Keratinocyte (primary cell): Measurements from ENCODE around the gene NKAPD1. TPM values are rescaled to one million over a fixed set of nuclear protein-coding genes. Genes with fewer than 3 reads are reported as not detected.

Experiments
- DNase-seq: peaks from one replicate; pipeline ENCODE4 v3.0.0-alpha.2; 2011; ENCODE audit warnings: low read depth, missing footprints, low spot score
- FAIRE-seq: peaks from 2 replicates; lab custom pipeline; 2011; peaks lifted over from hg19 to GRCh38; lab: Jason Lieb, UNC
- H2AFZ ChIP-seq: 2 replicates; pipeline ENCODE4 v1.6.0; 2012; ENCODE audit warnings: low read length, control low read depth, inconsistent platforms; ENCODE audit not compliant: control insufficient read depth
- H3K27ac ChIP-seq: 2 replicates; pipeline ENCODE4 v1.5.1; 2011; ENCODE audit warnings: low read length; ENCODE audit not compliant: control insufficient read depth, insufficient read depth
- H3K27me3 ChIP-seq: 3 replicates; pipeline ENCODE4 v1.6.0; 2011; ENCODE audit warnings: low read length; ENCODE audit not compliant: control insufficient read depth, insufficient read depth; ENCODE audit errors: extremely low read depth
- H3K36me3 ChIP-seq, 2 experiments: 2 replicates in 1 of 2; 3 replicates in 1 of 2; pipeline ENCODE4 v1.5.1; 2011; ENCODE audit warnings: low read length in 2 of 2, mild to moderate bottlenecking in 1 of 2; ENCODE audit not compliant: control insufficient read depth in 2 of 2, insufficient read depth in 2 of 2; ENCODE audit errors: extremely low read depth in 1 of 2
- H3K4me1 ChIP-seq: 3 replicates; pipeline ENCODE4 v1.5.1; 2011; ENCODE audit warnings: low read length; ENCODE audit not compliant: control insufficient read depth, insufficient read depth; ENCODE audit errors: extremely low read depth
- H3K4me2 ChIP-seq: 3 replicates; pipeline ENCODE4 v1.6.0; 2011; ENCODE audit warnings: low read depth, low read length; ENCODE audit not compliant: control insufficient read depth, insufficient read depth; ENCODE audit errors: extremely low read depth
- H3K4me3 ChIP-seq, 3 experiments: fragments of 200-600 bp in 1 of 3; sonication (generic) in 1 of 3; 2 replicates in 2 of 3; 3 replicates in 1 of 3; pipeline ENCODE4 v1.5.1; 2011 to 2016; ENCODE audit warnings: low read length in 3 of 3, mild to moderate bottlenecking in 3 of 3, control low read depth in 2 of 3, inconsistent platforms in 1 of 3, low read depth in 1 of 3, mixed read lengths in 1 of 3, mixed run types in 1 of 3, moderate library complexity in 1 of 3; ENCODE audit not compliant: control insufficient read depth in 2 of 3, insufficient read depth in 2 of 3; ENCODE audit errors: extremely low read depth in 1 of 3
- H3K79me2 ChIP-seq: 2 replicates; pipeline ENCODE4 v1.6.0; 2012; ENCODE audit warnings: low read length; ENCODE audit not compliant: control insufficient read depth, insufficient read depth
- H3K9ac ChIP-seq: 3 replicates; pipeline ENCODE4 v1.6.0; 2011; ENCODE audit warnings: low read length; ENCODE audit not compliant: control insufficient read depth, insufficient read depth; ENCODE audit errors: extremely low read depth
- H3K9me1 ChIP-seq: 3 replicates; pipeline ENCODE4 v1.6.0; 2011; ENCODE audit warnings: low read length; ENCODE audit not compliant: control insufficient read depth, insufficient read depth; ENCODE audit errors: extremely low read depth
- H3K9me3 ChIP-seq: 2 replicates; pipeline ENCODE4 v1.5.1; 2012; ENCODE audit warnings: low read depth, low read length; ENCODE audit not compliant: control insufficient read depth
- H4K20me1 ChIP-seq: 3 replicates; pipeline ENCODE4 v1.6.0; 2011; ENCODE audit warnings: low read length; ENCODE audit not compliant: control insufficient read depth, insufficient read depth; ENCODE audit errors: extremely low read depth
- CTCF ChIP-seq, 3 experiments: IDR thresholded peaks in 1 of 3; conservative IDR thresholded peaks in 1 of 3; optimal IDR thresholded peaks in 1 of 3; 2 replicates in 2 of 3; 3 replicates in 1 of 3; pipeline versions ENCODE3 to v1.5.1; 2011; ENCODE audit warnings: low read length in 3 of 3, mild to moderate bottlenecking in 3 of 3, moderate library complexity in 2 of 3, control low read depth in 1 of 3, inconsistent platforms in 1 of 3; ENCODE audit not compliant: insufficient read depth in 2 of 3; ENCODE audit errors: extremely low read depth in 1 of 3
- EZH2 ChIP-seq: IDR thresholded peaks from one replicate; pipeline ENCODE4 v1.6.1; 2012; ENCODE audit warnings: inconsistent platforms, mild to moderate bottlenecking, low read length, moderate library complexity
- dilution Hi-C: fragments of 300-500 bp; cut with MboI; formaldehyde crosslinking; loops from one replicate; pipeline ENCODE4 v1.7.0; 2020; ENCODE audit warnings: low sequenced_read_pairs; ENCODE audit not compliant: extremely low pct_ligation_motif_present
- polyA plus RNA-seq, 5 experiments: library from polyadenylated mRNA; depleted of rRNA in 3 of 5; stranded (reverse) in 3 of 5; stranded (forward) in 1 of 5; unstranded in 1 of 5; fragments of >200 nt; gene quantifications; 1 replicate in 1 of 5; 2 replicates in 3 of 5; 3 replicates in 1 of 5; pipeline versions ENCODE4 v1.2.1 to v1.2.3, GENCODE V29; 2011 to 2012; ENCODE audit warnings: missing spikeins in 2 of 5, low read depth in 1 of 5, low replicate concordance in 1 of 5

The NKAPD1 gene
- polyA plus RNA-seq, 1 donor (not counting 4 experiments of a cell fraction or from before 2014, with no cell fraction given), result 18.9 TPM

- peak overlapping the region; percentile 97 for H3K9ac ChIP-seq
- no peaks in the 10 kb centered on the region for H3K9me3 ChIP-seq
- H4K20me1 ChIP-seq, result no peaks in the 10 kb centered on the region
- H3K79me2 ChIP-seq, result peaks cover 52% of the 10 kb centered on the region
- H3K4me1 ChIP-seq, result peaks cover 14% of the 10 kb centered on the region
- peaks cover 10 to 38% of the 10 kb centered on the region in 2 experiments for H3K36me3 ChIP-seq
- H3K9me1 ChIP-seq, result no peaks in the 10 kb centered on the region
- H3K4me2 ChIP-seq, result peak overlapping the region; percentile 77
- peak overlapping the region; percentile 97 for H2AFZ ChIP-seq
- peak overlapping the region; percentile 68 to 100 (median 76) for H3K4me3 ChIP-seq
- FAIRE-seq, result no peak
- dilution Hi-C loops, result no loop called here
- no peaks in the 10 kb centered on the region for H3K27me3 ChIP-seq
- no peak for DNase-seq
- TF ChIP-seq CTCF (optimal IDR thresholded peaks at IDR 0.05 in 1 of 3, IDR thresholded peaks at IDR 0.05 in 1 of 3, conservative IDR thresholded peaks at IDR 0.05 in 1 of 3; ENCODE audit: extremely low read depth in 1 of 3, insufficient read depth in 2 of 3, low read length in 3 of 3) (no peak), EZH2 (no peak)
- H3K27ac ChIP-seq, result peak overlapping the region; percentile 95
These were observed 11.8 kb downstream of the NKAPD1 start for GRCh38 chr11:112085822-112086421.

- H3K27ac ChIP-seq, result peak within 1 kb of the TSS; percentile 95
- FAIRE-seq (peak; percentile 49), DNase-seq (peak; percentile 75)
- dilution Hi-C loops, result no loop called here
- no peaks in the 10 kb centered on the region for H3K27me3 ChIP-seq
- no peaks in the 10 kb centered on the region for H3K9me1 ChIP-seq
- peak within 1 kb of the TSS; percentile 68 to 100 (median 76) for H3K4me3 ChIP-seq
- TF ChIP-seq CTCF (optimal IDR thresholded peaks at IDR 0.05 in 1 of 3, IDR thresholded peaks at IDR 0.05 in 1 of 3, conservative IDR thresholded peaks at IDR 0.05 in 1 of 3; ENCODE audit: extremely low read depth in 1 of 3, insufficient read depth in 2 of 3, low read length in 3 of 3), result peak; percentile 23 to 58 (median 28)
- no peak for TF ChIP-seq EZH2
- H3K4me1 ChIP-seq, result peaks cover 14% of the 10 kb centered on the region
- H3K9ac ChIP-seq, result peak within 1 kb of the TSS; percentile 97
- peak within 1 kb of the TSS; percentile 97 for H2AFZ ChIP-seq
- H3K36me3 ChIP-seq, result peaks cover 15 to 43% of the 10 kb centered on the region in 2 experiments
- H3K79me2 ChIP-seq, result peaks cover 52% of the 10 kb centered on the region
- no peaks in the 10 kb centered on the region for H4K20me1 ChIP-seq
- no peaks in the 10 kb centered on the region for H3K9me3 ChIP-seq
- peak within 1 kb of the TSS; percentile 91 for H3K4me2 ChIP-seq
These were observed 12.5 kb downstream of the NKAPD1 start, which contains the start of the genes SDHD and TIMM8B for GRCh38 chr11:112086422-112087191. SDHD (plus strand) TSS chr11:112086873; CDS start chr11:112086908, 35 bp downstream. TIMM8B (minus strand) TSS chr11:112086756; CDS start chr11:112086723, 33 bp downstream.
